HG03039 (cell line): Measurements from ENCODE around the gene CBY2.
"Not testable (repeated sequence)": the region's sequence is repeated elsewhere in the genome, so short reads cannot be mapped to it uniquely, and the experiment has no call there.

Source experiments
- ATAC-seq: cut with Tn5 transposase; IDR thresholded peaks from one replicate; pipeline ENCODE4 v1.9.1; 2021; ENCODE audit warnings: mild to moderate bottlenecking, moderate library complexity; ENCODE audit not compliant: unreplicated experiment

Gene CBY2

GRCh38 chr13:45742985-45743384, 40.9 kb downstream of the CBY2 start:
- no peak for ATAC-seq

GRCh38 chr13:45744979-45745378, 42.9 kb downstream of the CBY2 start:
- no peak for ATAC-seq

GRCh38 chr13:45747071-45747470, 45.0 kb downstream of the CBY2 start:
- no peak for ATAC-seq

GRCh38 chr13:45748941-45749759, 47.0 kb downstream of the CBY2 start:
- no peak for ATAC-seq

GRCh38 chr13:45750566-45750965, 48.4 kb downstream of the CBY2 start:
- ATAC-seq, result no peak

- ATAC-seq, result no peak
Measured at GRCh38 chr13:45751885-45752284, 49.8 kb downstream of the CBY2 start.

GRCh38 chr13:45752510-45752909, 50.4 kb downstream of the CBY2 start:
- no peak for ATAC-seq

- not testable (repeated sequence) for ATAC-seq
Measured at GRCh38 chr13:45756498-45756897, 54.4 kb downstream of the CBY2 start.

- not testable (repeated sequence) for ATAC-seq
Measured at GRCh38 chr13:45757589-45757988, 55.5 kb downstream of the CBY2 start.

GRCh38 chr13:45763419-45763818, 61.3 kb downstream of the CBY2 start:
- no peak for ATAC-seq
